ENCODE measurements around the gene SPTBN5.

- no peak for TF ChIP-seq CTCF (IDR thresholded peaks at IDR 0.05; ENCODE audit: low read depth, low read length, poor library complexity, severe bottlenecking)
- no peak for TF ChIP-seq EZH2phosphoT487 (IDR thresholded peaks at IDR 0.05; ENCODE audit: borderline replicate concordance, low read length)
Measured at GRCh38 chr15:41806291-41807181, 87.3 kb downstream of the SPTBN5 start.

All from DOHH2 (cell line).